SIG-M5 treated with dmso at 0.1 percent for 504 hours (cell line): ENCODE results near the gene WDFY4.

Experiments
- DNase-seq: peaks from one replicate; lab custom pipeline; 2025; ENCODE audit not compliant: unreplicated experiment; lab: John Stamatoyannopoulos, UW

WDFY4 gene

GRCh38 chr10:48813825-48814224 lies 129.2 kb downstream of the WDFY4 start:
- DNase-seq: no peak

DNA sequence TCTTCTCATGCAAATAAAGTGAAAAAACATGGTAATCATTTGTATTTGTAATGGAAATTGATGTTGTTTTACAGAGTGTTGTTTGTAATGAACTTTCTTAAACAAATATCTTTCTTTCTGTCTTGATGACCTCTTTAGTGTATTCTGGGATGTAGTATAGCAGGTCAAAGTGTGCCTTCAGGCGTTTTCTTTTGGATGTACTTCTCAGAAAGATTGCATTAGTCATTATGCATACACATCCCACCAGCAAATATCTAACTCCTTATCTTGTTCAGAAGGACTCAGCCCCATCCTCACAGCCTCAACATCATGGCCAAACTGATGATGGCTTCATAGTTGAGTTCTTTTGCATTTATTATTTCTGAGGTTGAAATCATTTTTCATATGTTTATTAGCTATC lies 130.3 kb downstream of the WDFY4 start:
- DNase-seq: no peak

DNA sequence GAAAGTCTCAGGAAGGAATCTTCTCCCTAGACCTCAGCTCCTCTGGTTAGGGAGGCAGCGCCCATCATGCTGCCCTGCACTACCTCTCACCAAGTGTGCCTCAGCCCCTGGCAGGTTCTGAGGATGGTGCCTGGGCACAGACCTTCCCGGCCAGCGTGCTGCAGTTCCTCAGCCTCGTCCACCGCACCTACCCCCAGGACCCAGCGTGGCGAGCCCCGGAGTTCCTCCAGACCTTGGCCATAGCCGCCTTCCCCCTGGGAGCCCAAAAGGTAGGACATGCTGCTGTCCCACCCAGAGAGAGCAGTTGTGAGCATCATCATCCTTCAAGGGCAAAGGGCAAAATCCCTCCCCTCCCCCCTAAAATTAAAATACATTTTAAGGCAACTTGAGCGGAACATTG lies 132.5 kb downstream of the WDFY4 start:
- no peak for DNase-seq

DNA sequence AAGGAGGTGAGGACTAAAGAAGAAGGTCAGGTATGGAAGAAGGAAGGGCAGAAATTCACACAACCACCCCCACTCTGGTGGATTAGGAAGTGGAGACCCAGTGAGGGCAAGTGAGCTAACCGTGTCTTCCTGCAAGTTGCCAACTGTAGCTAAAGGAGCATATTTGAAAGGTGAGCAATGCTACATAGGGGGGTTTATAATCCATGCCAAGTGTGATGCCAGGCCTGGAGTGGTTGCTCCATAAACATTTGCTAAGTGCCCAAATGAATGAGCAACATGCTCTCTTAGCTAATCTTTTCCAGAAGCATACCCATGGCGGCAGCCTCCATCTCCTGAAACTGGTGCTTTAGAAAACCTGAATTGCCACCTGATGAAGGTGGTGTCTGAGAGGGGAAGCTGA lies 133.4 kb downstream of the WDFY4 start:
- no peak for DNase-seq

GRCh38 chr10:48818861-48819520 lies 134.3 kb downstream of the WDFY4 start:
- no peak for DNase-seq

DNA sequence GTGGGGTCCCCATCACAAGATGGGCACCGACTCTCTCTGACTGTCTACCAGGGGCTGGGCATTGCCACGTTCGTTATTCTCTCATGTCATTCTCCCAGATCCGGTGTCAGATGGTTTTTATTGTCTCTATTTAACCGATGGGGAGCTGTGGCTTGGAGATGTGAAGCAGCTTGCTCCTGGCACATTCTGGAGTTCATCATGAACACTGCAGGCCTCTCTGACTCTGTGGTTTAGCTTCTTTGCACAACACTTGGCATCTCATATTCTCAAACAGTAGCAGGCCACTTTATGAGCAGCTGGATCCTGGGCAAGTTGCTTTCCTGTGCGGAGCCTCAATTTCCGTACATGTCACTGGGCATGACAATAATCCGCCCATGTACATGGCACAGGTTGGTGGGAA lies 135.1 kb downstream of the WDFY4 start:
- DNase-seq: no peak

- no peak for DNase-seq
These were observed 135.6 kb downstream of the WDFY4 start for GRCh38 chr10:48820231-48820630.

- DNase-seq: no peak
These were observed 136.0 kb downstream of the WDFY4 start for GRCh38 chr10:48820699-48821098.

DNA sequence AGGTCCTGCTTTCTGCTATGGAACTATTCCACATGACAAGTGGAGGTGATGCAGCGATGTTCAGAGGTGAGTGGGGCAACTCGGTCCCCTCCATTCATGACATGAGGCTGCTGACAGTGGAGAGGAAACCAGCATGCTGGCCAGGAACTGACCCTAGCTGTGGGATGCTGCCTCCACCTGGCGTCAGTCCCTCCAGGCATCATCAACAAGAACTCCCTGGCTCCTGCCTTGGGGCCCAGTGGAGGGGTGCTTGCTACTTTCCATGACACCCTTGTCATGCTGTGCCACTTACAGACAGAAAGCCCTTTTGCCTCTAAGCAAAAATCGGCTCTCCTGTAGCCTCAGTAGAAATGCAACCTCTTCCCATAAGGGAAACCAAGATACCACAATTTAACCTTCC lies 136.4 kb downstream of the WDFY4 start:
- DNase-seq: no peak

DNA sequence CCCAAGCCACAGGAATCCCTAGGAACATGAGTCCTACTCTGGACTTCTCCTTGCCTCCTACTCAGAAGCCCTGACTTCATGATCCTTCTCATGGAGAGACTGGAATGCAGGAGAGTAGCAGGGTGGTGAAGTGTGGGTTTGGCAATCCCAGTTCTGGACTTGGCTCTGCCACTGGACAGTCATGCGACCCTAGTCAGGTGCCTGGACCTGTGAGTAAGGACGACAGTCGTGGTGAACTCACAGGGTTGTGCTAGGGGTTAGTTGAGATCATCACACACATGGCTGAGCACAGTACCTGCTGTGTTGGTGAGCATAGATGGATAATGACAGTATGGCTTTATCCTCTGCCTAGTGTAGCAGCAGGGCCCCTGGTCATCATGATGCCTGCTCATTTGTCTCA lies 137.0 kb downstream of the WDFY4 start:
- no peak for DNase-seq

- DNase-seq: no peak
These were observed 149.0 kb downstream of the WDFY4 start for GRCh38 chr10:48833674-48834073.

DNA sequence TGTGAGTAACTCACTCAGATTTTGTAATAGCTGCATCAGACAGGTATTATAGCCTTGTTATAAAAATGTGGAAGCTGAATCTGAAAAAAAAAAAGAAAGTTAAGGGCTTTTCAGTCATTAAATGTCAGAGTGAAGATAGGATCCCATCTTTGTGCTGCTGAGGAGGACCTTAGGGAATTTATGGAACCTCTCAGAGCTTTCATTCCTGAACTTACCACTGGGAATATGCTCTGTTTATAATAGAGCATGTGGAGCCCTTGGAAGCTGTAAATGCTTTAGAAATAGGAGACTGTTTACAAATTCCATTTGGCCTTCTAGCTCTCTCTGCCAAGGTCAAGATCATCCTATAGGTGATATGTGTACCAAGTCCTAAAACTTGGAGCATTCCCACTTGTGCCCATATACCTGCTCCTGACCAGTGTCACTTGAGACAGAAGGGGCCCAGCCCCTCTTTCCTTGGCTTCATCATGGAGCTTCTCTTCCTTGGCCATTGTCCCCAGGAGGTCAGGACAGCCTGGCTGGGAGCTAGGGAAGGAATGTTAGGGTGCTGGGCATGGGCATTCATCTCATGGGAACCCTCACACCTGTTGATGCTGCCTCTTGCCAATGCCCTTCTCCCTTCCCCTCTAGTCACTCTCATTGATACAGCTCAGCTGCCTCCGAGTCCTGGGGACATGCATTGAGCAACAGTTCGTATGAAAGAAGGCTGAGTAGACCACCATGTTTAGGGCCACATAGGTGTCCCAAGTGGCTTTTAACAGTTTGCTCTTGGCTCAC lies 149.7 kb downstream of the WDFY4 start:
- DNase-seq: no peak

DNA sequence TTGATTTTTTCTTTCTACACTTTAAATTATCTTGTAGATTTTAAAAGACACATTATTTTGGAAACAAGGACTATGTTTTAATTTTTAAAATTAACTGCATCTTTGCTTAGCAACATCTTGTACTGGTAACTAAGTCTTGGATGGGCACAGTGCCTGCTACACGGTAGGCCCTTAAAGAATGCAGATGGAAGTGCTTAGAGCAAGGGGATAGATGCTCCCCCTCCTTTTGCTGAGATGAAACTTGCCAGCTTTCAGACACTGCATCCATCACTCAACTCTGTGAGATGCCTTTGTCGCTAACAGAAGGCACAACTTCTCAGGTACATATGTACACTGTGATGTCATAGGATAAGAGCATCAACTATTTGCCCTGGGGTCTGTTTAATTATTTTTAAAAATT lies 151.1 kb downstream of the WDFY4 start:
- no peak for DNase-seq

- DNase-seq: no peak
These were observed 151.9 kb downstream of the WDFY4 start for GRCh38 chr10:48836605-48837004.

- no peak for DNase-seq
These were observed 154.2 kb downstream of the WDFY4 start for GRCh38 chr10:48838834-48839233.

- DNase-seq: no peak
These were observed 155.4 kb downstream of the WDFY4 start for GRCh38 chr10:48839809-48840679.

GRCh38 chr10:48842231-48842630 lies 157.6 kb downstream of the WDFY4 start:
- DNase-seq: no peak

DNA sequence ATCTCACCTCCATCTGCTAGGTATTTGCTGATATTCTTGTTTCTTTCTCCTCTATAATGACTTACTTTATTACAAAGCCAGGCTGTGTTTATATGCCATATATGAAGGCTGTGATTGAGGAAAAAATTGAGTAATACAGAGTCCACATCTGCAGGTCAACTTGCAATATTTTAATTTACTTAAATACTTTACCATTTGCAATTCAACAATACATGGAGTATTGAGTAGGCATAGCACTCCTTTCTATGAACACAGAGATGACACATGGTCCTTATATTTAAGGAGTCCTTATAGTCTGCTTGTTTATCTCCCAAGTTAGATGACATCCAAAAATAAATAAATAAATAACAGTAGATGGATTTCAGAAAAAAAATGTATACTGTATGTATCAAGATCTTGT lies 158.5 kb downstream of the WDFY4 start:
- no peak for DNase-seq

DNA sequence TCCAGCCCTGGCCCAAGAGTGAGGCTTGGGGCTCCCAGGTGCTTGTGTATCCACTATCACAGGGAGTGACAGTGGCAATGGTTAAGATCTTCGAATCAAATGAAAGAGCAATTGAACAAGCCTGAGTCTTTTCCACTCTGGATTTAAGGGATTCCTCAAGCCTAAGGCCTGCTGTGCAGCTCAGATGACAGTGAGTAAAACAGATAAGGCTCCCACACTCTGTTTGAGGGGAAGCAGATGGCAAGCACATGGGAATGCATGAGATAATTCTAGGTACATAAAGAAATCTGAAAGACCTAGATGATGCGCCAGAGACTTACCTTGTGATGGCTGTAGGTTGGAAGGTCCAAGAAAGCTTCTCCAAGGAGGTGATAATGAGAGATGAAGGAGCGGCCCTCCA lies 159.9 kb downstream of the WDFY4 start:
- no peak for DNase-seq

- DNase-seq: no peak
These were observed 160.8 kb downstream of the WDFY4 start for GRCh38 chr10:48845512-48845911.

- no peak for DNase-seq
These were observed 163.0 kb downstream of the WDFY4 start for GRCh38 chr10:48847691-48848090.

DNA sequence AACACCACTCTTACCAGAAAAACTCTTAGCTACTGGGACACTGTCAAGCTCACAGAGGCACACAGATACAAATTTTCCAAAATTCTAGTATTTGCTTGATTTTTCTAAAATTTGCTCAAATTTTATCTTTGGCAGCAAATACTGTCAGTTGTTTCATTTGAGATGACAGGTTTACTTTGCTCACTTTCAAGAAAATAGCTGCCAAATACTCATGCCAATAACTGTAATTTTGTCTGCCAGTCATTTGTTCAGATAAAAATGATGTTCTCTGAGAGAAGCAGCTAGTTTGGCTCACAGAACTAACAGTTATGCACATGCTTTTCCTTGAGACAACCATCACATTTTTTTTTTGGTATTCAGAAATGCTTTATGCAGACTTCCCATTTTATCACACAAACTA lies 172.2 kb downstream of the WDFY4 start:
- DNase-seq: no peak
